Measurements from ENCODE around the gene PPP2R2C.

- TF ChIP-seq CTCF (IDR thresholded peaks at IDR 0.05) (no peak), REST (IDR thresholded peaks at IDR 0.05; ENCODE audit: low read depth, low read length) (no peak), NFIC (IDR thresholded peaks at IDR 0.05; ENCODE audit: borderline replicate concordance) (no peak), NRF1 (IDR thresholded peaks at IDR 0.05; ENCODE audit: low read depth, low read length) (no peak), POLR2AphosphoS5 (IDR thresholded peaks at IDR 0.05; ENCODE audit: low read depth, low read length) (no peak)
Measured at GRCh38 chr4:6283282-6283681, 189.1 kb downstream of the PPP2R2C start.

All from SK-N-SH (cell line).